Measurements from ENCODE around the gene PRX. TPM values are rescaled to one million over a fixed set of nuclear protein-coding genes. Genes with fewer than 3 reads are reported as not detected.

The PRX gene
- total and polyA plus RNA-seq, 9 of the 15 experiments (the other 6 are each of a cell fraction or from before 2014, with no cell fraction given), result 0.65 to 3.5 (median 1.7) TPM; not detected in 2

DNA sequence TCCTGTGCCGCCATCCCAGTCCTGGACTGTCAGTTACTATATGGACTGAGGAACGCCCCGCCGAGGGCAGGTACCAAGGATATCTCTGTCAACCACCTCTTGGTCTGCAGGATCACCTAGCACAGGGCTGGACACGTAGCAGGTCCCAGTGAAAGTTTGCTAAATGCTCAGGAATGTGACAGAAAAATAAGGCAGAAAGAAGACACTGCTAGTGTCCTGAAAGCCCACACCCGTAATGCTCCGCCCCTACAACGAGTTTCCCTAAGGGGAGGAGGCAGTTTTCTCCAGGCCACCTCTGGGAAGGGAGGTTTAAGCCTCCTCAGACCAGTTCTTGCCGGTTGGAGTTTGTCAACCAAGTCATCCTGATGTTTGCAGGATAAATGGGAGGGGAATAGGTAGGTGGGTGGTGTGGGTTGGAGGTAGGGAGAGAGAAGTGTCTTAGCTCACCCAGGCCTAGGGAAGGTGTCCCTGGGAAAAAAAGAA is 32.6 kb upstream of the PRX start (continued):
- TF ChIP-seq, protein P1, sequence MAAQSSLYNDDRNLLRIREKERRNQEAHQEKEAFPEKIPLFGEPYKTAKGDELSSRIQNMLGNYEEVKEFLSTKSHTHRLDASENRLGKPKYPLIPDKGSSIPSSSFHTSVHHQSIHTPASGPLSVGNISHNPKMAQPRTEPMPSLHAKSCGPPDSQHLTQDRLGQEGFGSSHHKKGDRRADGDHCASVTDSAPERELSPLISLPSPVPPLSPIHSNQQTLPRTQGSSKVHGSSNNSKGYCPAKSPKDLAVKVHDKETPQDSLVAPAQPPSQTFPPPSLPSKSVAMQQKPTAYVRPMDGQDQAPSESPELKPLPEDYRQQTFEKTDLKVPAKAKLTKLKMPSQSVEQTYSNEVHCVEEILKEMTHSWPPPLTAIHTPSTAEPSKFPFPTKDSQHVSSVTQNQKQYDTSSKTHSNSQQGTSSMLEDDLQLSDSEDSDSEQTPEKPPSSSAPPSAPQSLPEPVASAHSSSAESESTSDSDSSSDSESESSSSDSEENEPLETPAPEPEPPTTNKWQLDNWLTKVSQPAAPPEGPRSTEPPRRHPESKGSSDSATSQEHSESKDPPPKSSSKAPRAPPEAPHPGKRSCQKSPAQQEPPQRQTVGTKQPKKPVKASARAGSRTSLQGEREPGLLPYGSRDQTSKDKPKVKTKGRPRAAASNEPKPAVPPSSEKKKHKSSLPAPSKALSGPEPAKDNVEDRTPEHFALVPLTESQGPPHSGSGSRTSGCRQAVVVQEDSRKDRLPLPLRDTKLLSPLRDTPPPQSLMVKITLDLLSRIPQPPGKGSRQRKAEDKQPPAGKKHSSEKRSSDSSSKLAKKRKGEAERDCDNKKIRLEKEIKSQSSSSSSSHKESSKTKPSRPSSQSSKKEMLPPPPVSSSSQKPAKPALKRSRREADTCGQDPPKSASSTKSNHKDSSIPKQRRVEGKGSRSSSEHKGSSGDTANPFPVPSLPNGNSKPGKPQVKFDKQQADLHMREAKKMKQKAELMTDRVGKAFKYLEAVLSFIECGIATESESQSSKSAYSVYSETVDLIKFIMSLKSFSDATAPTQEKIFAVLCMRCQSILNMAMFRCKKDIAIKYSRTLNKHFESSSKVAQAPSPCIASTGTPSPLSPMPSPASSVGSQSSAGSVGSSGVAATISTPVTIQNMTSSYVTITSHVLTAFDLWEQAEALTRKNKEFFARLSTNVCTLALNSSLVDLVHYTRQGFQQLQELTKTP (IDR thresholded peaks at IDR 0.05; ENCODE audit: low read depth in 1 of 2, partially characterized antibody in 2 of 2), result no peak
- TF ChIP-seq ZNF146 (CRISPR knock-in tag; IDR thresholded peaks at IDR 0.05; ENCODE audit: unreplicated experiment) (no peak), BRF1 (IDR thresholded peaks at IDR 0.05; ENCODE audit: borderline replicate concordance, extremely low read depth, insufficient read length) (no peak), HDAC2 (IDR thresholded peaks at IDR 0.05) (no peak; the same call in 1 of the 2 replicates), TAF15 (IDR thresholded peaks at IDR 0.05; ENCODE audit: low read depth, low read length) (no peak), ZNF41 (CRISPR knock-in tag; conservative IDR thresholded peaks at IDR 0.05) (no peak), ZNF232 (CRISPR knock-in tag; IDR thresholded peaks at IDR 0.05) (no peak), CBFA2T3 (IDR thresholded peaks at IDR 0.05) (no peak), MCM5 (IDR thresholded peaks at IDR 0.05; ENCODE audit: low read depth) (no peak)
- TF ChIP-seq, protein P2, sequence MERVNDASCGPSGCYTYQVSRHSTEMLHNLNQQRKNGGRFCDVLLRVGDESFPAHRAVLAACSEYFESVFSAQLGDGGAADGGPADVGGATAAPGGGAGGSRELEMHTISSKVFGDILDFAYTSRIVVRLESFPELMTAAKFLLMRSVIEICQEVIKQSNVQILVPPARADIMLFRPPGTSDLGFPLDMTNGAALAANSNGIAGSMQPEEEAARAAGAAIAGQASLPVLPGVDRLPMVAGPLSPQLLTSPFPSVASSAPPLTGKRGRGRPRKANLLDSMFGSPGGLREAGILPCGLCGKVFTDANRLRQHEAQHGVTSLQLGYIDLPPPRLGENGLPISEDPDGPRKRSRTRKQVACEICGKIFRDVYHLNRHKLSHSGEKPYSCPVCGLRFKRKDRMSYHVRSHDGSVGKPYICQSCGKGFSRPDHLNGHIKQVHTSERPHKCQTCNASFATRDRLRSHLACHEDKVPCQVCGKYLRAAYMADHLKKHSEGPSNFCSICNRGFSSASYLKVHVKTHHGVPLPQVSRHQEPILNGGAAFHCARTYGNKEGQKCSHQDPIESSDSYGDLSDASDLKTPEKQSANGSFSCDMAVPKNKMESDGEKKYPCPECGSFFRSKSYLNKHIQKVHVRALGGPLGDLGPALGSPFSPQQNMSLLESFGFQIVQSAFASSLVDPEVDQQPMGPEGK (CRISPR knock-in tag; IDR thresholded peaks at IDR 0.05; ENCODE audit: borderline replicate concordance), result no peak
- TF ChIP-seq, protein P3, sequence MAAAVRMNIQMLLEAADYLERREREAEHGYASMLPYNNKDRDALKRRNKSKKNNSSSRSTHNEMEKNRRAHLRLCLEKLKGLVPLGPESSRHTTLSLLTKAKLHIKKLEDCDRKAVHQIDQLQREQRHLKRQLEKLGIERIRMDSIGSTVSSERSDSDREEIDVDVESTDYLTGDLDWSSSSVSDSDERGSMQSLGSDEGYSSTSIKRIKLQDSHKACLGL (CRISPR knock-in tag; IDR thresholded peaks at IDR 0.05; ENCODE audit: borderline replicate concordance, poor library complexity, severe bottlenecking), result no peak
- TF ChIP-seq, protein P4, sequence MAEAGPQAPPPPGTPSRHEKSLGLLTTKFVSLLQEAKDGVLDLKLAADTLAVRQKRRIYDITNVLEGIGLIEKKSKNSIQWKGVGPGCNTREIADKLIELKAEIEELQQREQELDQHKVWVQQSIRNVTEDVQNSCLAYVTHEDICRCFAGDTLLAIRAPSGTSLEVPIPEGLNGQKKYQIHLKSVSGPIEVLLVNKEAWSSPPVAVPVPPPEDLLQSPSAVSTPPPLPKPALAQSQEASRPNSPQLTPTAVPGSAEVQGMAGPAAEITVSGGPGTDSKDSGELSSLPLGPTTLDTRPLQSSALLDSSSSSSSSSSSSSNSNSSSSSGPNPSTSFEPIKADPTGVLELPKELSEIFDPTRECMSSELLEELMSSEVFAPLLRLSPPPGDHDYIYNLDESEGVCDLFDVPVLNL (CRISPR knock-in tag; IDR thresholded peaks at IDR 0.05; ENCODE audit: low read depth), result no peak
- TF ChIP-seq, protein P5, sequence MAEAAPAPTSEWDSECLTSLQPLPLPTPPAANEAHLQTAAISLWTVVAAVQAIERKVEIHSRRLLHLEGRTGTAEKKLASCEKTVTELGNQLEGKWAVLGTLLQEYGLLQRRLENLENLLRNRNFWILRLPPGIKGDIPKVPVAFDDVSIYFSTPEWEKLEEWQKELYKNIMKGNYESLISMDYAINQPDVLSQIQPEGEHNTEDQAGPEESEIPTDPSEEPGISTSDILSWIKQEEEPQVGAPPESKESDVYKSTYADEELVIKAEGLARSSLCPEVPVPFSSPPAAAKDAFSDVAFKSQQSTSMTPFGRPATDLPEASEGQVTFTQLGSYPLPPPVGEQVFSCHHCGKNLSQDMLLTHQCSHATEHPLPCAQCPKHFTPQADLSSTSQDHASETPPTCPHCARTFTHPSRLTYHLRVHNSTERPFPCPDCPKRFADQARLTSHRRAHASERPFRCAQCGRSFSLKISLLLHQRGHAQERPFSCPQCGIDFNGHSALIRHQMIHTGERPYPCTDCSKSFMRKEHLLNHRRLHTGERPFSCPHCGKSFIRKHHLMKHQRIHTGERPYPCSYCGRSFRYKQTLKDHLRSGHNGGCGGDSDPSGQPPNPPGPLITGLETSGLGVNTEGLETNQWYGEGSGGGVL (CRISPR knock-in tag; IDR thresholded peaks at IDR 0.05), result no peak
- TF ChIP-seq, protein P6, sequence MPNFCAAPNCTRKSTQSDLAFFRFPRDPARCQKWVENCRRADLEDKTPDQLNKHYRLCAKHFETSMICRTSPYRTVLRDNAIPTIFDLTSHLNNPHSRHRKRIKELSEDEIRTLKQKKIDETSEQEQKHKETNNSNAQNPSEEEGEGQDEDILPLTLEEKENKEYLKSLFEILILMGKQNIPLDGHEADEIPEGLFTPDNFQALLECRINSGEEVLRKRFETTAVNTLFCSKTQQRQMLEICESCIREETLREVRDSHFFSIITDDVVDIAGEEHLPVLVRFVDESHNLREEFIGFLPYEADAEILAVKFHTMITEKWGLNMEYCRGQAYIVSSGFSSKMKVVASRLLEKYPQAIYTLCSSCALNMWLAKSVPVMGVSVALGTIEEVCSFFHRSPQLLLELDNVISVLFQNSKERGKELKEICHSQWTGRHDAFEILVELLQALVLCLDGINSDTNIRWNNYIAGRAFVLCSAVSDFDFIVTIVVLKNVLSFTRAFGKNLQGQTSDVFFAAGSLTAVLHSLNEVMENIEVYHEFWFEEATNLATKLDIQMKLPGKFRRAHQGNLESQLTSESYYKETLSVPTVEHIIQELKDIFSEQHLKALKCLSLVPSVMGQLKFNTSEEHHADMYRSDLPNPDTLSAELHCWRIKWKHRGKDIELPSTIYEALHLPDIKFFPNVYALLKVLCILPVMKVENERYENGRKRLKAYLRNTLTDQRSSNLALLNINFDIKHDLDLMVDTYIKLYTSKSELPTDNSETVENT (CRISPR knock-in tag; IDR thresholded peaks at IDR 0.05), result no peak
